Right lobe of liver (tissue), 6 donors: ENCODE results near the gene GPC6. TPM values are rescaled to one million over a fixed set of nuclear protein-coding genes. Genes with fewer than 3 reads are reported as not detected.
"Not testable (repeated sequence)": the region's sequence is repeated elsewhere in the genome, so short reads cannot be mapped to it uniquely, and the experiment has no call there.

ENCODE experiments used
- ATAC-seq, 4 donors: fragments of 200-7000 bp; cut with Tn5 transposase; one replicate each; pipeline ENCODE4 v1.9.1; 2020; ENCODE audit warnings: mild to moderate bottlenecking in 4 of 4, moderate library complexity in 4 of 4
- DNase-seq, 3 donors: peaks; one replicate each; pipeline ENCODE4 v3.0.0-alpha.2; 2020
- H3K27ac ChIP-seq, 3 donors: fragments of 200-600 bp; one replicate each; pipeline ENCODE4 v1.8.0; 2022
- H3K27me3 ChIP-seq, 2 donors: fragments of 200-600 bp; one replicate each; pipeline ENCODE4 v1.8.0; 2022
- H3K36me3 ChIP-seq, 4 donors: fragments of 200-600 bp; sonication (generic) in 1 of 4; one replicate each; pipeline versions ENCODE4 v1.5.1 to v1.8.0; 2017 to 2022; ENCODE audit warnings: control low read depth in 1 of 4
- H3K4me1 ChIP-seq, 4 donors: fragments of 200-600 bp; sonication (generic) in 1 of 4; one replicate each; pipeline versions ENCODE4 v1.5.1 to v1.8.0; 2017 to 2022; ENCODE audit warnings: control low read depth in 1 of 4
- H3K4me3 ChIP-seq, 3 donors: fragments of 200-600 bp; one replicate each; pipeline ENCODE4 v1.8.0; 2022
- H3K9me3 ChIP-seq, 4 donors: fragments of 200-600 bp; sonication (generic) in 1 of 4; one replicate each; pipeline versions ENCODE4 v1.5.1 to v1.8.0; 2017 to 2022; ENCODE audit warnings: control low read depth in 1 of 4
- POLR2A ChIP-seq: fragments of 450-650 bp; IDR thresholded peaks from one replicate; pipeline ENCODE4 v1.6.1; 2017; ENCODE audit warnings: antibody characterized with exemption, mild to moderate bottlenecking
- WGBS: methylation state at CpG from one replicate; pipeline ENCODE4 v1.1.6; 2018; ENCODE audit warnings: low coverage, low lambda C conversion rate; ENCODE audit not compliant: insufficient coverage; ENCODE audit errors: missing lambda C conversion rate; 5-methylcytosine and 5-hydroxymethylcytosine counted together
- intact Hi-C, 2 donors: fragments of 100-400 bp; cut with DNase I; formaldehyde crosslinking; loops; one replicate each; pipeline versions ENCODE4 v1.11.2 to v1.14.1; 2022
- total RNA-seq, 6 experiments: library from RNA; depleted of rRNA in 2 of 6; stranded (reverse); fragments of >200 nt in 2 of 6; fragmentation: NEBNext Ultra II Directional in 3 of 6; extraction: Animal tissue kit (Norgen Biotek cat#: 25700) in 3 of 6; gene quantifications; one replicate each; pipeline versions ENCODE4 v1.1.0 to v1.2.4, GENCODE V29; 2016 to 2023
- TF ChIP-seq, protein P1 (sequence below), 4 donors: fragments of 200-600 bp in 3 of 4; fragments of 450-650 bp in 1 of 4; IDR thresholded peaks; one replicate each; pipeline versions ENCODE4 v1.5.1 to v1.8.0; 2016 to 2022; ENCODE audit warnings: antibody characterized with exemption in 4 of 4, mild to moderate bottlenecking in 2 of 4
- donor health status: DM: no; HTN: yes; CAD: no.
- donor health status: DM: no; HTN: no; CAD: no.
- donor health status: DM: no; HTN: no; CAD: no.
- donor health status: DM: no; HTN: yes; CAD: no.
- donor health status: DM: no; HTN: yes; CAD: no.

Gene GPC6
- total RNA-seq, 6 experiments from 2014 or later: 18.6 to 30.1 (median 20.2) TPM

DNA sequence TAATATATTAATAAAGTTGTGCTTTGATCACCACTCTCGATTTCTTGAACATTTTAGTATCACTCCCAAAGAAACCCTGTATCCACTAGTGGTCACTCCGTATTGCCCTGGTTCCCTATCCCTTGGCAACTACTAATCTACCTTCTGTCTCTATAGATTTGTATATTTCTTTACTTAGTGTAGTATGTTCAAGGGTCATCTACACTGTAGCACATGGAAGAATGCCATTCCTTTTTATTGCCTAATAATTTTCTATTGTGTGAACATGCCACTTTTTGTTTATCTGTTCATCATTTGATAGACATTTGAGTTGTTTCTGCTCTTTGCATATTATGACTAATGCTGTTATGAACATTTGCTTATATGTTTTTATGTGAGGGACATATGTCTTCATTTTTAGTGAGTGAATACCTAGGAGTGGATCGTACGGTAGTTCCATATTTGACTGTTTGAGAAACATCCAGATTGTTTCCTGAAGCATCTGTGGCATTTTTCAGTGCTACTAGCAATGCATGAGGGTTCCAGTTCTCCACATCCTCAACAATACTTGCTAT, 254.0 kb downstream of the GPC6 start:
- no peak for ATAC-seq
- Histone ChIP-seq H3K9me3 (no peaks in the 10 kb centered on the region), H3K27me3 (no peaks in the 10 kb centered on the region), H3K4me1 (no peaks in the 10 kb centered on the region), H3K27ac (no peak overlapping the region), H3K4me3 (no peak overlapping the region), H3K36me3 (no peaks in the 10 kb centered on the region)
- DNase-seq: no peak
- intact Hi-C loops: no loop called here
- TF ChIP-seq, protein P1, sequence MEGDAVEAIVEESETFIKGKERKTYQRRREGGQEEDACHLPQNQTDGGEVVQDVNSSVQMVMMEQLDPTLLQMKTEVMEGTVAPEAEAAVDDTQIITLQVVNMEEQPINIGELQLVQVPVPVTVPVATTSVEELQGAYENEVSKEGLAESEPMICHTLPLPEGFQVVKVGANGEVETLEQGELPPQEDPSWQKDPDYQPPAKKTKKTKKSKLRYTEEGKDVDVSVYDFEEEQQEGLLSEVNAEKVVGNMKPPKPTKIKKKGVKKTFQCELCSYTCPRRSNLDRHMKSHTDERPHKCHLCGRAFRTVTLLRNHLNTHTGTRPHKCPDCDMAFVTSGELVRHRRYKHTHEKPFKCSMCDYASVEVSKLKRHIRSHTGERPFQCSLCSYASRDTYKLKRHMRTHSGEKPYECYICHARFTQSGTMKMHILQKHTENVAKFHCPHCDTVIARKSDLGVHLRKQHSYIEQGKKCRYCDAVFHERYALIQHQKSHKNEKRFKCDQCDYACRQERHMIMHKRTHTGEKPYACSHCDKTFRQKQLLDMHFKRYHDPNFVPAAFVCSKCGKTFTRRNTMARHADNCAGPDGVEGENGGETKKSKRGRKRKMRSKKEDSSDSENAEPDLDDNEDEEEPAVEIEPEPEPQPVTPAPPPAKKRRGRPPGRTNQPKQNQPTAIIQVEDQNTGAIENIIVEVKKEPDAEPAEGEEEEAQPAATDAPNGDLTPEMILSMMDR (IDR thresholded peaks at IDR 0.05): no peak
- no peak for TF ChIP-seq POLR2A
- whole genome bisulfite sequencing: 81% methylated on average over 4 of the region's 4 CpGs

DNA sequence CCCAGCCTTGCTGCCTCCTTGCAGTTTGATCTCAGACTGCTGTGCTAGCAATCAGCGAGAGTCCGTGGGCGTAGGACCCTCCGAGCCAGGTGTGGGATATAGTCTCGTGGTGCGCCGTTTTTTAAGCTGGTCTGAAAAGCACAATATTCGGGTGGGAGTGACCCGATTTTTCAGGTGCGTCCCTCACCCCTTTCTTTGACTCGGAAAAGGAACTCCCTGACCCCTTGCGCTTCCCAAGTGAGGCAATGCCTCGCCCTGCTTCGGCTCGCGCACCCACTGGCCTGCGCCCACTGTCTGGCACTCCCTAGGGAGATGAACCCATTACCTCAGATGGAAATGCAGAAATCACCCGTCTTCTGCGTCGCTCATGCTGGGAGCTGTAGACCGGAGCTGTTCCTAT, 269.5 kb downstream of the GPC6 start:
- ATAC-seq, DNase-seq, intact Hi-C loops, H3K4me1 ChIP-seq, H3K36me3 ChIP-seq, H3K27ac ChIP-seq, H3K27me3 ChIP-seq, H3K4me3 ChIP-seq, H3K9me3 ChIP-seq: not testable (repeated sequence)
- WGBS: 88% methylated on average over 1 of the region's 21 CpGs

DNA sequence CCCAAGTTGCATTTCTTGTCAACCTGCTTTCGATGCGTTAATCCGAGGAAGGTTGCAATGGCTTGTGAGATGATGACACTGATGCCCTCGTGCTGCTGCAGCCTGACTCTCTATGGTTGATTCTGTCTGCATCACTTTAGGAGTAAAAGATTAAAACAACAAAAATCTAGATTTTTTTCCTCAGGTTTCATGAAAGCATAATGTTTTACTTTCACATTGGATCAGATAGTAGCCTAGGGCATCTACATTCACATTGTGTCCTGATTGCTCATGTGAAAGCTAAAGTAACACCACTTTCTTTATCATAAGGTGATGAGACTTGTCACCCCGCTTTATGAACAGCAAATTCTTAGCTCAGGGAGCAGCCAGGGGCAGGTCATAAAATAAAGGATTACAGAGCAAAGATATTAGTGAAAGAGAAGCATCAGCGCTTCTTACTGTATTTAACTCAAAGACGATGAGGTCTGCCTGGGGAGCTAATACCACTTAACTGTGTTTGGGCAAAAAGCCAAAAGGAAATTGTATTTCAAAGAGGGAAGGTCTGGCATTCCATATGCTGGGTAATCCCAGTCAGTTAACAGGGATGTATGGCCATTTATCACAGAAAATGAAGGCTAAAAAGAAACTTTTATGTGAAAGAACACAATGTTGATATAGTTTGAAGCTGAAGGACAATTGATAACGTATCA, 270.5 kb downstream of the GPC6 start:
- intact Hi-C loops: no loop called here
- no peak for DNase-seq
- 74% methylated on average over 8 of the region's 8 CpGs for WGBS

DNA sequence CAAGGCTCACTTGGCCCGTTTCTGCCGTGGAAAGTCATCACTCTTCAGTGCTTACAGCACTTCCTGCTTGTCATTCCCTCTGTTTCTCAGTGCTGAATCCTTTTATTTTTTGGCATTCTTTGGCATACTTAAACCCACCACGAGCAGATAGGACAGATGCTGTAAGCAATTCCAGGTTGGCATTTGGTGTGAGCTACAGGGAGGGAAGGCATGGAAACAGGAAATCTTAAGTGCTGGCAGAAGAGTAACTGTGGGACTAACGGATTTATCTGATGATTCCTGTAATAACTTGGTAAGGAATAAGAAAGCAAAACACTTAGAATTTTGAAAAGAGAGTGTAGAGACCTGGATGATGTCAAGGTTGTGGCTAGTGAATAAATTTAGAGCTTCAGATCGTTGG, 273.4 kb downstream of the GPC6 start:
- Histone ChIP-seq H3K4me3 (no peak overlapping the region), H3K27ac (no peak overlapping the region), H3K9me3 (no peaks in the 10 kb centered on the region), H3K36me3 (no peaks in the 10 kb centered on the region), H3K4me1 (no peaks in the 10 kb centered on the region), H3K27me3 (no peaks in the 10 kb centered on the region)
- TF ChIP-seq, protein P1 (IDR thresholded peaks at IDR 0.05): no peak
- no peak for TF ChIP-seq POLR2A
- ATAC-seq: no peak
- no peak for DNase-seq
- intact Hi-C loops: no loop called here
- WGBS: 39% methylated on average over 5 of the region's 5 CpGs

More for the DNA sequence above, 270.5 kb downstream of the GPC6 start:
- Histone ChIP-seq H3K4me3 (no peak overlapping the region), H3K4me1 (no peaks in the 10 kb centered on the region), H3K27me3 (no peaks in the 10 kb centered on the region), H3K9me3 (no peaks in the 10 kb centered on the region), H3K36me3 (no peaks in the 10 kb centered on the region), H3K27ac (no peak overlapping the region)
- TF ChIP-seq, protein P1 (IDR thresholded peaks at IDR 0.05): no peak
- no peak for TF ChIP-seq POLR2A
- no peak for ATAC-seq

DNA sequence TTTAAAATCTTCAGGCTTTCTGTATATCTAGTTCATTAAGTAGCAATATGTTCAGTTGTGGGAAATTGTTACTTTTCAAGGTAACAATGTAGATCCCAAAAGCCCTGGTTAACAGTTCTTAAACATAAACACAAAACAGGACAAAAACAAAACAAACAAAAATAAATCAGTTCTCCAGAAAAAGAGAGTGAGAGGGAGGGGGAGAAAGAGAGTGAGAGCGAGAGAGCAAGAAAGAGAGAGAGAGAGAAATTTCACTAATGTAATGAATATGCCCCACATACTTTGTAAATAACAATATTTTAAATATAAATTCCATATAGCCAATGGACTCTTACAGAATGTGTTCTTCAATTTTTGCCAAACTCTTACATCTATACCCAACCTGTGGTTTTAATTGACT, 275.5 kb downstream of the GPC6 start:
- H3K27ac ChIP-seq: no peak overlapping the region

More for the DNA sequence above, 275.5 kb downstream of the GPC6 start:
- no peak for ATAC-seq
- no peak for TF ChIP-seq POLR2A
- TF ChIP-seq, protein P1 (IDR thresholded peaks at IDR 0.05): no peak
- no peaks in the 10 kb centered on the region for H3K36me3 ChIP-seq
- no peak for DNase-seq
- intact Hi-C loops: no loop called here
- WGBS: 64% methylated on average over 1 of the region's 1 CpG
- no peak overlapping the region for H3K4me3 ChIP-seq
- H3K9me3 ChIP-seq: no peaks in the 10 kb centered on the region
- H3K27me3 ChIP-seq: no peaks in the 10 kb centered on the region
- no peaks in the 10 kb centered on the region for H3K4me1 ChIP-seq
